Naive thymus-derived CD4-positive, alpha-beta T cell (primary cell): ENCODE results near the gene RAB40B. TPM values are rescaled to one million over a fixed set of nuclear protein-coding genes. Genes with fewer than 3 reads are reported as not detected.

Source experiments
- ATAC-seq: fragments of 150-1000 bp; cut with Tn5 transposase; 2 replicates; pipeline ENCODE4 v1.10.0; 2021; ENCODE audit warnings: mild to moderate bottlenecking, moderate library complexity
- CTCF ChIA-PET: fragments of 350-600 bp; sonication (Branson Sonifier 250); formaldehyde crosslinking; loops from one replicate; lab custom pipeline; 2021; ENCODE audit warnings: antibody characterized with exemption; lab: Charles Lee
- POLR2A ChIA-PET: fragments of 350-600 bp; sonication (Branson Sonifier 250); formaldehyde crosslinking; loops from one replicate; lab custom pipeline; 2021; ENCODE audit warnings: antibody characterized with exemption, inconsistent platforms; lab: Charles Lee
- DNase-seq, 9 donors: peaks; one replicate each; pipeline versions ENCODE4 v3.0.0 to v3.0.0-alpha.2; 2020 to 2022; ENCODE audit warnings: mixed read lengths in 1 of 9
- H3K27ac ChIP-seq: one replicate; pipeline ENCODE4 v1.7.0; 2013; ENCODE audit warnings: mild to moderate bottlenecking, low read depth, low read length, moderate library complexity
- H3K27me3 ChIP-seq, 2 donors: one replicate each; pipeline ENCODE4 v1.7.0; 2013; ENCODE audit warnings: low read length in 2 of 2, mild to moderate bottlenecking in 2 of 2, moderate library complexity in 2 of 2; ENCODE audit not compliant: control insufficient read depth in 2 of 2, insufficient read depth in 2 of 2
- H3K36me3 ChIP-seq, 3 experiments: 1 replicate in 2 of 3; 2 replicates in 1 of 3; pipeline ENCODE4 v1.7.0; 2013; ENCODE audit warnings: low read length in 3 of 3, mild to moderate bottlenecking in 3 of 3, moderate library complexity in 1 of 3; ENCODE audit not compliant: insufficient read depth in 3 of 3, control insufficient read depth in 2 of 3
- H3K4me1 ChIP-seq, 2 donors: one replicate each; pipeline ENCODE4 v1.7.0; 2013; ENCODE audit warnings: low read length in 2 of 2, mild to moderate bottlenecking in 2 of 2, moderate library complexity in 1 of 2; ENCODE audit not compliant: control insufficient read depth in 2 of 2, insufficient read depth in 2 of 2
- H3K4me3 ChIP-seq: 2 replicates; pipeline ENCODE4 v1.7.0; 2013; ENCODE audit warnings: mild to moderate bottlenecking, low read length
- H3K9me3 ChIP-seq, 3 experiments: 1 replicate in 2 of 3; 2 replicates in 1 of 3; pipeline ENCODE4 v1.7.0; 2013; ENCODE audit warnings: low read length in 3 of 3; ENCODE audit not compliant: control insufficient read depth in 2 of 3
- H3K27ac Mint-ChIP-seq, 9 donors: one replicate each; pipeline ENCODE4 v1.8.0; 2020 to 2022; ENCODE audit warnings: mixed read lengths in 9 of 9, mild to moderate bottlenecking in 8 of 9, moderate library complexity in 5 of 9, inconsistent platforms in 2 of 9
- H3K27me3 Mint-ChIP-seq, 5 donors: one replicate each; pipeline ENCODE4 v1.8.0; 2021 to 2022; ENCODE audit warnings: mixed read lengths in 5 of 5, mild to moderate bottlenecking in 1 of 5
- H3K36me3 Mint-ChIP-seq, 5 donors: one replicate each; pipeline ENCODE4 v1.8.0; 2020 to 2022; ENCODE audit warnings: mixed read lengths in 5 of 5, mild to moderate bottlenecking in 3 of 5, inconsistent platforms in 1 of 5
- H3K4me1 Mint-ChIP-seq, 7 donors: one replicate each; pipeline ENCODE4 v1.8.0; 2020 to 2022; ENCODE audit warnings: mixed read lengths in 7 of 7, mild to moderate bottlenecking in 3 of 7, inconsistent platforms in 1 of 7
- H3K4me3 Mint-ChIP-seq, 10 donors: one replicate each; pipeline ENCODE4 v1.8.0; 2020 to 2022; ENCODE audit warnings: mild to moderate bottlenecking in 10 of 10, mixed read lengths in 10 of 10, moderate library complexity in 6 of 10, inconsistent platforms in 2 of 10
- H3K9me3 Mint-ChIP-seq, 11 donors: one replicate each; pipeline ENCODE4 v1.8.0; 2020 to 2022; ENCODE audit warnings: mixed read lengths in 11 of 11, mild to moderate bottlenecking in 4 of 11, inconsistent platforms in 1 of 11, moderate library complexity in 1 of 11
- intact Hi-C, 2 donors: fragments of 100-400 bp; cut with micrococcal nuclease; formaldehyde crosslinking; loops; one replicate each; pipeline ENCODE4 v1.15.1; 2023
- polyA plus RNA-seq, 2 donors: library from polyadenylated mRNA; unstranded; fragments of 300-500 nt; fragmentation: Illumina TruSeq; gene quantifications; one replicate each; pipeline ENCODE4 v1.2.3, GENCODE V29; 2021
- total RNA-seq, 6 experiments: library from RNA in 5 of 6; stranded (reverse) in 5 of 6; gene quantifications; 1 replicate in 5 of 6; 2 replicates in 1 of 6; pipeline ENCODE4 v1.2.3 and lab custom pipeline; 2021 to 2026

The RAB40B gene
- total and polyA plus RNA-seq, 7 experiments from 2014 or later, result 1.3 to 6.1 (median 2.9) TPM

- no peak for DNase-seq
- H3K36me3 Mint-ChIP-seq, result peaks cover 0 to 10% (median 8%) of the 10 kb centered on the region in 5 donors
- Histone ChIP-seq H3K4me1 (peaks cover 5 to 8% of the 10 kb centered on the region in 2 donors), H3K4me3 (peak overlapping the region; percentile 83), H3K9me3 (peaks cover 0 to 7% (median 0%) of the 10 kb centered on the region in 3 experiments), H3K27me3 (no peaks in the 10 kb centered on the region), H3K36me3 (no peaks in the 10 kb centered on the region), H3K27ac (peak overlapping the region; percentile 58)
- intact Hi-C loops, result loop anchor here (1.0 to 10.0 kb wide), 6 partner anchors 17 to 281 kb away; partner anchors contain the start of genes FN3KRP (in 2 of the 2), WDR45B (in 2 of the 2), HEXD (in 1 of the 2) and NARF (in 1 of the 2)
- ATAC-seq, result no peak
- peaks cover 0 to 16% (median 7%) of the 10 kb centered on the region in 7 donors for H3K4me1 Mint-ChIP-seq
- peaks cover 0 to 16% (median 0%) of the 10 kb centered on the region in 5 donors for H3K27me3 Mint-ChIP-seq
- peak overlapping the region; percentile 83 to 96 (median 89) for H3K4me3 Mint-ChIP-seq
- CTCF ChIA-PET, result no interaction called here
- peaks cover 0 to 12% (median 8%) of the 10 kb centered on the region in 11 donors for H3K9me3 Mint-ChIP-seq
- H3K27ac Mint-ChIP-seq, result peak overlapping the region in 6 of 9 donors; percentile 33 to 87 (median 76)
- POLR2A ChIA-PET, result interaction anchor here (2.5 kb wide), 1 partner anchor 18 kb away, joined by 14 read pairs; the partner anchor contains the start of gene FN3KRP
These were observed 510 bp upstream of the RAB40B start for GRCh38 chr17:82698974-82699442.

- Mint-ChIP-seq H3K27me3 (peaks cover 0 to 16% (median 0%) of the 10 kb centered on the region in 5 donors), H3K4me3 (peak overlapping the region in 5 of 10 donors; percentile 28 to 87 (median 66)), H3K9me3 (peaks cover 0 to 15% (median 8%) of the 10 kb centered on the region in 11 donors), H3K36me3 (peaks cover 0 to 14% (median 9%) of the 10 kb centered on the region in 5 donors), H3K27ac (no peak overlapping the region), H3K4me1 (peaks cover 0 to 16% (median 7%) of the 10 kb centered on the region in 7 donors)
- Histone ChIP-seq H3K4me3 (peak overlapping the region; percentile 6), H3K36me3 (no peaks in the 10 kb centered on the region), H3K9me3 (peaks cover 0 to 7% (median 0%) of the 10 kb centered on the region in 3 experiments), H3K27me3 (no peaks in the 10 kb centered on the region), H3K27ac (peak overlapping the region; percentile 41), H3K4me1 (peaks cover 5 to 8% of the 10 kb centered on the region in 2 donors)
- CTCF ChIA-PET, result interaction anchor here (0.6 kb wide), 1 partner anchor 27 kb away, joined by 5 read pairs; no protein-coding TSS in a partner anchor
- ATAC-seq (no peak), DNase-seq (peak in 1 of 9 donors; percentile 3)
- intact Hi-C loops, result loop anchor here (1.0 to 10.0 kb wide), 6 partner anchors 19 to 279 kb away; partner anchors contain the start of genes FN3KRP (in 2 of the 2), WDR45B (in 2 of the 2), HEXD (in 1 of the 2) and NARF (in 1 of the 2)
- POLR2A ChIA-PET, result interaction anchor here (2.5 kb wide), 1 partner anchor 19 kb away, joined by 14 read pairs; the partner anchor contains the start of gene FN3KRP
These were observed 762 bp downstream of the RAB40B start for GRCh38 chr17:82697808-82698064.

GRCh38 chr17:82696916-82697807, 1.3 kb downstream of the RAB40B start:
- DNase-seq (peak in 4 of 9 donors; percentile 7 to 46 (median 16)), ATAC-seq (no peak)
- H3K4me1 Mint-ChIP-seq, result peaks cover 0 to 16% (median 7%) of the 10 kb centered on the region in 7 donors
- Histone ChIP-seq H3K36me3 (no peaks in the 10 kb centered on the region), H3K27me3 (no peaks in the 10 kb centered on the region), H3K4me3 (peak overlapping the region; percentile 6), H3K27ac (no peak overlapping the region), H3K9me3 (peaks cover 0 to 7% (median 0%) of the 10 kb centered on the region in 3 experiments), H3K4me1 (peaks cover 5 to 8% of the 10 kb centered on the region in 2 donors)
- intact Hi-C loops, result loop anchor here in 1 of 2 donors (10.0 kb wide), 1 partner anchor 102 kb away; no protein-coding TSS in a partner anchor
- H3K9me3 Mint-ChIP-seq, result peaks cover 0 to 15% (median 8%) of the 10 kb centered on the region in 11 donors
- no peak overlapping the region for H3K27ac Mint-ChIP-seq
- POLR2A ChIA-PET, result interaction anchor here (0.6 to 2.5 kb wide), 3 partner anchors 15 to 564 kb away, joined by 3 to 14 read pairs (median 7); partner anchors contain the start of gene FN3KRP
- peak overlapping the region in 9 of 10 donors; percentile 21 to 87 (median 61) for H3K4me3 Mint-ChIP-seq
- peaks cover 0 to 16% (median 0%) of the 10 kb centered on the region in 5 donors for H3K27me3 Mint-ChIP-seq
- CTCF ChIA-PET, result interaction anchor here (0.6 kb wide), 1 partner anchor 26 kb away, joined by 5 read pairs; no protein-coding TSS in a partner anchor
- peaks cover 0 to 14% (median 9%) of the 10 kb centered on the region in 5 donors for H3K36me3 Mint-ChIP-seq

- Mint-ChIP-seq H3K4me3 (peak overlapping the region in 6 of 10 donors; percentile 19 to 74 (median 43)), H3K27me3 (peaks cover 0 to 16% (median 0%) of the 10 kb centered on the region in 5 donors), H3K36me3 (peaks cover 0 to 14% (median 13%) of the 10 kb centered on the region in 5 donors), H3K4me1 (peaks cover 0 to 16% (median 7%) of the 10 kb centered on the region in 7 donors), H3K9me3 (peaks cover 0 to 15% (median 8%) of the 10 kb centered on the region in 11 donors), H3K27ac (peak overlapping the region in 1 of 9 donors; percentile 36)
- intact Hi-C loops, result loop anchor here in 1 of 2 donors (10.0 kb wide), 1 partner anchor 101 kb away; no protein-coding TSS in a partner anchor
- peaks cover 5 to 8% of the 10 kb centered on the region in 2 donors for H3K4me1 ChIP-seq
- POLR2A ChIA-PET, result interaction anchor here (0.6 kb wide), 1 partner anchor 563 kb away, joined by 7 read pairs; no protein-coding TSS in a partner anchor
- CTCF ChIA-PET, result no interaction called here
- no peak overlapping the region for H3K27ac ChIP-seq
- DNase-seq, result no peak
- no peaks in the 10 kb centered on the region for H3K36me3 ChIP-seq
- no peaks in the 10 kb centered on the region for H3K27me3 ChIP-seq
- ATAC-seq, result no peak
- H3K9me3 ChIP-seq, result peaks cover 0 to 7% (median 0%) of the 10 kb centered on the region in 3 experiments
- H3K4me3 ChIP-seq, result no peak overlapping the region
These were observed 2.2 kb downstream of the RAB40B start for GRCh38 chr17:82696259-82696658.

GRCh38 chr17:82694647-82695046, 3.9 kb downstream of the RAB40B start:
- H3K4me3 ChIP-seq, result no peak overlapping the region
- peaks cover 5 to 8% of the 10 kb centered on the region in 2 donors for H3K4me1 ChIP-seq
- H3K27me3 Mint-ChIP-seq, result peaks cover 0 to 16% (median 0%) of the 10 kb centered on the region in 5 donors
- DNase-seq (no peak), ATAC-seq (no peak)
- intact Hi-C loops, result loop anchor here in 1 of 2 donors (10.0 kb wide), 1 partner anchor 100 kb away; no protein-coding TSS in a partner anchor
- no peak overlapping the region for H3K27ac Mint-ChIP-seq
- POLR2A ChIA-PET, result interaction anchor here (0.6 kb wide), 1 partner anchor 44 kb away, joined by 3 read pairs; no protein-coding TSS in a partner anchor
- H3K36me3 Mint-ChIP-seq, result peaks cover 0 to 20% (median 14%) of the 10 kb centered on the region in 5 donors
- peaks cover 0 to 7% (median 0%) of the 10 kb centered on the region in 3 experiments for H3K9me3 ChIP-seq
- H3K27me3 ChIP-seq, result no peaks in the 10 kb centered on the region
- peaks cover 0 to 15% (median 6%) of the 10 kb centered on the region in 7 donors for H3K4me1 Mint-ChIP-seq
- CTCF ChIA-PET, result no interaction called here
- H3K36me3 ChIP-seq, result no peaks in the 10 kb centered on the region
- H3K27ac ChIP-seq, result no peak overlapping the region
- peaks cover 0 to 15% (median 8%) of the 10 kb centered on the region in 11 donors for H3K9me3 Mint-ChIP-seq
- peak overlapping the region in 2 of 10 donors; percentile 22 to 65 for H3K4me3 Mint-ChIP-seq
